MCF 10A (cell line): ENCODE measurements around the gene CDIP1. TPM values are rescaled to one million over a fixed set of nuclear protein-coding genes. Genes with fewer than 3 reads are reported as not detected.
A peak's percentile ranks its signal among the peaks of the same experiment; 100 is the strongest.

ENCODE experiments used
- BruUV-seq: library from RNA; stranded (reverse); fragments of 400-500 nt; replicated peaks from 2 replicates; lab custom pipeline; 2021; lab: Mats Ljungman, UMichigan
- CTCF ChIA-PET: fragments of 300-600 bp; sonication (Branson Sonifier 250); formaldehyde crosslinking; extraction: SDS; loops from one replicate; lab custom pipeline; 2021; ENCODE audit warnings: antibody characterized with exemption, inconsistent platforms; lab: Yijun Ruan, JAX
- POLR2A ChIA-PET: fragments of 300-600, 350-650 bp; sonication (Branson Sonifier 250); formaldehyde crosslinking; extraction: SDS; loops from one replicate; lab custom pipeline; 2020; ENCODE audit warnings: antibody characterized with exemption, inconsistent platforms; lab: Yijun Ruan, JAX
- DNase-seq: peaks from one replicate; pipeline ENCODE4 v3.0.0-alpha.2; 2018; ENCODE audit not compliant: unreplicated experiment
- H3K27ac Mint-ChIP-seq: one replicate; pipeline ENCODE4 v1.8.0; 2022; ENCODE audit warnings: mild to moderate bottlenecking, low read depth, mixed read lengths; ENCODE audit not compliant: unreplicated experiment
- H3K27me3 Mint-ChIP-seq: one replicate; pipeline ENCODE4 v1.8.0; 2022; ENCODE audit warnings: mixed read lengths; ENCODE audit not compliant: insufficient read depth, unreplicated experiment
- H3K36me3 Mint-ChIP-seq: one replicate; pipeline ENCODE4 v1.8.0; 2022; ENCODE audit warnings: mild to moderate bottlenecking, moderate library complexity, mixed read lengths; ENCODE audit not compliant: insufficient read depth, unreplicated experiment
- H3K4me1 Mint-ChIP-seq: one replicate; pipeline ENCODE4 v1.8.0; 2022; ENCODE audit warnings: mixed read lengths; ENCODE audit not compliant: insufficient read depth, unreplicated experiment
- H3K4me3 Mint-ChIP-seq: one replicate; pipeline ENCODE4 v1.8.0; 2022; ENCODE audit warnings: mild to moderate bottlenecking, moderate library complexity, mixed read lengths; ENCODE audit not compliant: unreplicated experiment
- H3K9me3 Mint-ChIP-seq: one replicate; pipeline ENCODE4 v1.8.0; 2022; ENCODE audit warnings: mixed read lengths; ENCODE audit not compliant: unreplicated experiment
- CTCF ChIP-seq: fragments of 200-600 bp; IDR thresholded peaks from one replicate; pipeline ENCODE4 v1.8.0; 2022; ENCODE audit warnings: antibody characterized with exemption, mild to moderate bottlenecking; ENCODE audit not compliant: unreplicated experiment
- intact Hi-C: fragments of 100-400 bp; cut with micrococcal nuclease; formaldehyde crosslinking; loops from 2 replicates; pipeline ENCODE4 v1.14.1; 2022
- total RNA-seq: library from RNA; stranded (reverse); gene quantifications from 2 replicates; pipeline ENCODE4 v1.2.3, GENCODE V29; 2022

Gene CDIP1
- total RNA-seq, 1 experiment from 2014 or later = 6.0 TPM

DNA sequence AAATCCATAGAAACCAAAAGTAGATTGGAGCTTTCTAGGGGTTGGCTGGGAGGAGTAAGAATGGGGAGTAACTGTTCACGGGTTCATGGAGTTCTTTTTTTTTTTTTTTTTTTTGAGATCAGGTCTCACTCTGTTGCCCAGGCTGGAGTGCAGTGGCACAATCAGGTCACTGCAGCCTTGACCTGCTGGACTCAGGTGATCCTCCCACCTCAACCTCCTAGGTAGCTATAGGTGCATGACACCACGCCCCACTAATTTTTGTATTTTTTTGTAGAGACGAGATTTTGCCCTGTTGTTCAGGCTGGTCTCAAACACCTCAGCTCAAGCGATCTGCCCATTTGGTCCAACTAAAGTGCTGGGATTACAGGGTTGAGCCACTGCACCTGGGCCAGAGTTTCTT lies 65.7 kb downstream of the CDIP1 start:
- intact Hi-C loops = no loop called here
- Mint-ChIP-seq H3K9me3 (no peaks in the 10 kb centered on the region), H3K4me1 (peaks cover 2% of the 10 kb centered on the region), H3K27me3 (no peaks in the 10 kb centered on the region), H3K36me3 (peaks cover 39% of the 10 kb centered on the region), H3K4me3 (peak overlapping the region; percentile 80), H3K27ac (no peak overlapping the region)
- no peak for TF ChIP-seq CTCF
- POLR2A ChIA-PET = interaction anchor here (6.3 kb wide), 1 partner anchor 27 kb away, joined by 63 read pairs; no protein-coding TSS in a partner anchor
- no peak for DNase-seq
- CTCF ChIA-PET = interaction anchor here (0.6 to 1.6 kb wide), 5 partner anchors 27 to 113 kb away, joined by 4 to 6 read pairs (median 4); no protein-coding TSS in a partner anchor
- no TSS peak for BruUV-seq

- BruUV-seq = no TSS peak
- no peak for DNase-seq
Measured at GRCh38 chr16:4471869-4472268, 66.7 kb downstream of the CDIP1 start.

DNA sequence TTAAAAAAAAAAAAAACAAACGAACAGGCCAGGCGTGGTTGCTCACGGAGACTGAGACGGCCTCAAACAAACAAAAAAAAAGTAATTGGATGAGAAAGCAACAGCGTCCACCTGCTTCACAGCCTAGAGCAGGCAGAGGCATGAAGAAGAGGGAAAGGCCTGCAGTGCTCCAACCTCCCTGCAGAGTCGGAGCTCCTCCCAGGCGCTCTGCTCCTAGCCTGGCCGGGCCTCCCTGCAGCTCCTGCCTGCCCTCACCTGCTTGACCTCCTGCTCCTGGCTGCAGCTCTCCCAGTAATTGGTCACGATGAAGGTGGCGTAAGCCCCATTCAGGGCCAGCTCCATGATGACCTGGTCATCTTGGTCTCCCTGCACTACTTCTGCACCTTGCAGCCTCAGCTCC lies 69.6 kb downstream of the CDIP1 start:
- intact Hi-C loops = no loop called here
- TF ChIP-seq CTCF = no peak
- CTCF ChIA-PET = no interaction called here
- BruUV-seq = no TSS peak
- Mint-ChIP-seq H3K27me3 (no peaks in the 10 kb centered on the region), H3K36me3 (peaks cover 49% of the 10 kb centered on the region), H3K9me3 (no peaks in the 10 kb centered on the region), H3K4me3 (no peak overlapping the region), H3K27ac (no peak overlapping the region), H3K4me1 (peaks cover 5% of the 10 kb centered on the region)
- POLR2A ChIA-PET = no interaction called here
- DNase-seq = no peak

More at GRCh38 chr16:4471869-4472268, 66.7 kb downstream of the CDIP1 start:
- intact Hi-C loops = no loop called here
- no peaks in the 10 kb centered on the region for H3K4me1 Mint-ChIP-seq
- CTCF ChIA-PET = interaction anchor here (0.6 to 1.5 kb wide), 2 partner anchors 35 to 59 kb away, joined by 4 to 13 read pairs; no protein-coding TSS in a partner anchor
- POLR2A ChIA-PET = no interaction called here
- H3K4me3 Mint-ChIP-seq = no peak overlapping the region
- no peak overlapping the region for H3K27ac Mint-ChIP-seq
- no peaks in the 10 kb centered on the region for H3K27me3 Mint-ChIP-seq
- no peak for TF ChIP-seq CTCF
- H3K9me3 Mint-ChIP-seq = no peaks in the 10 kb centered on the region
- H3K36me3 Mint-ChIP-seq = peaks cover 50% of the 10 kb centered on the region

DNA sequence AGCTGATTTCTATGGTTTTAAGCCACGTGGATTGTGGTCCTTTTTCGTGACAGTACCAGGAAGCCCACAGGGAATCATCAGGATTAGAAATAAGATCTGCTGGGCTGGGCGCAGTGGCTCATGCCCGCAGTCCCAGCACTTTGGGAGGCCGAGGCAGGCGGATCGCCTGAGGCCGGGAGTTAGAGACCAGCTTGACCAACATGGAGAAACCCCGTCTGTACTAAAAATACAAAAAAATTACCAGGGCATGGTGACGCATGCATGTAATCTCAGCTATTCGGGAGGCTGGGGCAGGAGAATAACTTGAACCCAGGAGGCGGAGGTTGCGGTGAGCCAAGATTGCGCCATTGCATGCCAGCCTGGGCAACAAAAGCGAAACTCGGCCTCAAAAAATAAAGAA lies 70.7 kb downstream of the CDIP1 start:
- Mint-ChIP-seq H3K36me3 (peaks cover 56% of the 10 kb centered on the region), H3K27me3 (no peaks in the 10 kb centered on the region), H3K4me3 (no peak overlapping the region), H3K9me3 (no peaks in the 10 kb centered on the region), H3K27ac (no peak overlapping the region), H3K4me1 (peaks cover 11% of the 10 kb centered on the region)
- CTCF ChIA-PET = interaction anchor here (0.7 kb wide), 1 partner anchor 41 kb away, joined by 3 read pairs; no protein-coding TSS in a partner anchor
- POLR2A ChIA-PET = interaction anchor here (1.5 kb wide), 1 partner anchor 9 kb away, joined by 4 read pairs; no protein-coding TSS in a partner anchor
- no peak for TF ChIP-seq CTCF
- intact Hi-C loops = no loop called here
- no TSS peak for BruUV-seq
- no peak for DNase-seq
